SK-N-SH treated with all-trans-retinoic acid at 6 μM for 48 hours (cell line): Measurements from ENCODE around the gene TMEM232.

Source experiments
- ATAC-seq: fragments of 200-7000 bp; cut with Tn5 transposase; 3 replicates; pipeline ENCODE4 v1.9.1; 2020; ENCODE audit warnings: mild to moderate bottlenecking, moderate library complexity
- ARNTL ChIP-seq: fragments of 450-650 bp; formaldehyde crosslinking; IDR thresholded peaks from 2 replicates; pipeline ENCODE4 v1.5.0; 2020; ENCODE audit warnings: low read depth, mild to moderate bottlenecking, moderate library complexity, borderline replicate concordance
- BACH2 ChIP-seq: fragments of 250-450 bp; sonication (Bioruptor Pico); IDR thresholded peaks from 2 replicates; pipeline ENCODE4 v1.9.0; 2021; ENCODE audit warnings: mild to moderate bottlenecking, borderline replicate concordance
- CSDC2 ChIP-seq: fragments of 250-450 bp; sonication (Bioruptor Pico); IDR thresholded peaks from 2 replicates; pipeline ENCODE4 v1.5.0; 2020; ENCODE audit warnings: mild to moderate bottlenecking, moderate library complexity
- CSRNP3 ChIP-seq: fragments of 250-450 bp; sonication (Bioruptor Pico); IDR thresholded peaks from 2 replicates; pipeline ENCODE4 v1.5.1; 2021; ENCODE audit warnings: mild to moderate bottlenecking, moderate library complexity
- ESRRG ChIP-seq: fragments of 250-450 bp; sonication (Bioruptor Pico); IDR thresholded peaks from 2 replicates; pipeline ENCODE4 v1.6.1; 2021; ENCODE audit warnings: mild to moderate bottlenecking
- ISL1 ChIP-seq: fragments of 250-450 bp; sonication (Bioruptor Pico); IDR thresholded peaks from 2 replicates; pipeline ENCODE4 v2.1.2; 2022; ENCODE audit warnings: mild to moderate bottlenecking, moderate library complexity
- OSR1 ChIP-seq: fragments of 250-450 bp; sonication (Bioruptor Pico); IDR thresholded peaks from 2 replicates; pipeline ENCODE4 v1.8.0; 2022; ENCODE audit warnings: moderate library complexity, mild to moderate bottlenecking, inconsistent platforms
- PATZ1 ChIP-seq: fragments of 250-450 bp; sonication (Bioruptor Pico); IDR thresholded peaks from 2 replicates; pipeline ENCODE4 v1.8.0; 2020; ENCODE audit warnings: mild to moderate bottlenecking, moderate library complexity, borderline replicate concordance
- POU6F1 ChIP-seq: fragments of 250-450 bp; sonication (Bioruptor Pico); IDR thresholded peaks from 2 replicates; pipeline ENCODE4 v1.8.0; 2021; ENCODE audit warnings: low read depth, mild to moderate bottlenecking, moderate library complexity, borderline replicate concordance
- PPARA ChIP-seq: fragments of 250-450 bp; sonication (Bioruptor Pico); IDR thresholded peaks from 2 replicates; pipeline ENCODE4 v1.5.0; 2020; ENCODE audit warnings: mild to moderate bottlenecking, borderline replicate concordance
- RARB ChIP-seq: fragments of 250-450 bp; sonication (Bioruptor Pico); IDR thresholded peaks from 2 replicates; pipeline ENCODE4 v1.8.0; 2021; ENCODE audit warnings: mild to moderate bottlenecking, moderate library complexity
- SNAI2 ChIP-seq: fragments of 250-450 bp; sonication (Bioruptor Pico); IDR thresholded peaks from 2 replicates; pipeline ENCODE4 v1.5.0; 2020; ENCODE audit warnings: mild to moderate bottlenecking, moderate library complexity
- TOX ChIP-seq: fragments of 250-450 bp; sonication (Bioruptor Pico); IDR thresholded peaks from 2 replicates; pipeline ENCODE4 v1.8.0; 2021; ENCODE audit warnings: mild to moderate bottlenecking, moderate library complexity, borderline replicate concordance
- TSHZ2 ChIP-seq: fragments of 250-450 bp; sonication (Bioruptor Pico); IDR thresholded peaks from 2 replicates; pipeline ENCODE4 v1.5.0; 2020; ENCODE audit warnings: mild to moderate bottlenecking, moderate library complexity
- ZC3H10 ChIP-seq: fragments of 250-450 bp; sonication (Bioruptor Pico); IDR thresholded peaks from 2 replicates; pipeline ENCODE4 v1.5.1; 2021; ENCODE audit warnings: mild to moderate bottlenecking, moderate library complexity
- ZFP3 ChIP-seq: fragments of 250-450 bp; sonication (Bioruptor Pico); IDR thresholded peaks from 2 replicates; pipeline ENCODE4 v1.5.0; 2020; ENCODE audit warnings: mild to moderate bottlenecking, moderate library complexity
- ZFP30 ChIP-seq: fragments of 450-650 bp; formaldehyde crosslinking; IDR thresholded peaks from 2 replicates; pipeline ENCODE4 v1.5.0; 2022; ENCODE audit warnings: mild to moderate bottlenecking, moderate library complexity
- ZNF565 ChIP-seq: fragments of 450-650 bp; formaldehyde crosslinking; conservative IDR thresholded peaks from 2 replicates; pipeline ENCODE4 v1.5.0; 2020; ENCODE audit warnings: low read depth, mild to moderate bottlenecking, moderate library complexity
- ZNF70 ChIP-seq: fragments of 450-650 bp; formaldehyde crosslinking; IDR thresholded peaks from 2 replicates; pipeline ENCODE4 v1.5.0; 2020; ENCODE audit warnings: mild to moderate bottlenecking, moderate library complexity

Gene TMEM232

GRCh38 chr5:110431603-110432002 lies 294.9 kb downstream of the TMEM232 start:
- TF ChIP-seq ZFP30 (peak; percentile 97), PPARA (no peak)
- ATAC-seq: no peak

GRCh38 chr5:110414360-110414759 lies 312.1 kb downstream of the TMEM232 start:
- TF ChIP-seq ESRRG (CRISPR knock-in tag) (no peak), PPARA (no peak), CSDC2 (CRISPR knock-in tag) (no peak), TSHZ2 (CRISPR knock-in tag) (no peak), ZC3H10 (no peak), CSRNP3 (no peak), ZNF565 (CRISPR knock-in tag) (no peak)
- peak; percentile 62 for ATAC-seq

- peak; percentile 94 for ATAC-seq
- TF ChIP-seq PATZ1 (CRISPR knock-in tag): peak; percentile 49; the same call in 1 of the 2 replicates
- TF ChIP-seq ZFP30: no peak
- peak; percentile 80; the same call in 1 of the 2 replicates for TF ChIP-seq TOX
- TF ChIP-seq ISL1 (CRISPR knock-in tag): peak; percentile 90
These were observed 312.6 kb downstream of the TMEM232 start for GRCh38 chr5:110413856-110414255.

- no peak for ATAC-seq
- TF ChIP-seq POU6F1 (CRISPR knock-in tag) (no peak), BACH2 (no peak), ZC3H10 (no peak), CSDC2 (CRISPR knock-in tag) (no peak), PATZ1 (CRISPR knock-in tag) (no peak), OSR1 (CRISPR knock-in tag) (no peak)
These were observed 316.9 kb downstream of the TMEM232 start for GRCh38 chr5:110409571-110409970.

- no peak for ATAC-seq
- TF ChIP-seq SNAI2 (CRISPR knock-in tag) (no peak), ZNF565 (CRISPR knock-in tag) (no peak), PPARA (no peak), ZNF70 (CRISPR knock-in tag) (no peak), ZC3H10 (no peak), OSR1 (CRISPR knock-in tag) (no peak), ZFP30 (no peak), RARB (CRISPR knock-in tag) (no peak), ZFP3 (CRISPR knock-in tag) (no peak), TSHZ2 (CRISPR knock-in tag) (no peak), BACH2 (no peak), ARNTL (CRISPR knock-in tag) (no peak), TOX (no peak), ESRRG (CRISPR knock-in tag) (no peak), CSRNP3 (no peak)
These were observed 323.9 kb downstream of the TMEM232 start for GRCh38 chr5:110402562-110402961.
